Measurements from ENCODE around the gene PARP8. TPM values are rescaled to one million over a fixed set of nuclear protein-coding genes. Genes with fewer than 3 reads are reported as not detected.

PARP8 gene
- total and polyA plus RNA-seq, 2 of the 8 experiments (the other 6 are each of a cell fraction or from before 2014, with no cell fraction given): 16.6 to 30.6 TPM

GRCh38 chr5:50792843-50793242 lies 126.4 kb downstream of the PARP8 start:
- no peaks in the 10 kb centered on the region for H3K79me1 ChIP-seq (ENCODE audit: low read depth, low read length)
- H3K56ac ChIP-seq (replicated peaks; ENCODE audit: insufficient read length, low read depth, low read length): no peak overlapping the region
- H3K4me1 ChIP-seq (replicated peaks in 1 of 4; ENCODE audit: control insufficient read depth in 3 of 4, insufficient read depth in 4 of 4, low read length in 3 of 4): no peaks in the 10 kb centered on the region
- no peak overlapping the region for H2BK120ac ChIP-seq (replicated peaks; ENCODE audit: low read depth, low read length)
- no peak overlapping the region for H3K9ac ChIP-seq (replicated peaks in 1 of 4; ENCODE audit: extremely low read depth in 1 of 4, low read depth in 3 of 4, low read length in 3 of 4)
- no peak overlapping the region for H2BK15ac ChIP-seq (ENCODE audit: low read length)
- H3K27ac ChIP-seq (ENCODE audit: low read depth, low read length): no peak overlapping the region
- no peak overlapping the region for H2BK20ac ChIP-seq (ENCODE audit: low read length)
- H3K14ac ChIP-seq (ENCODE audit: insufficient read length): no peak overlapping the region
- H4K91ac ChIP-seq (replicated peaks; ENCODE audit: insufficient read length, low read length): no peak overlapping the region
- H4K8ac ChIP-seq (ENCODE audit: extremely low read depth, insufficient read depth, low read length): no peak overlapping the region
- H3K23ac ChIP-seq (ENCODE audit: insufficient read length): no peak overlapping the region
- no peak overlapping the region for H2BK5ac ChIP-seq (ENCODE audit: low read depth, low read length)
- H2BK12ac ChIP-seq (ENCODE audit: low read depth, low read length): no peak overlapping the region
- no peaks in the 10 kb centered on the region for H3K27me3 ChIP-seq (replicated peaks in 1 of 4; ENCODE audit: control insufficient read depth in 3 of 4, extremely low read depth in 1 of 4, insufficient read depth in 3 of 4, low read length in 3 of 4)
- ChIA-PET POLR2A (ENCODE audit: partially characterized antibody) (no interaction called here), CTCF (ENCODE audit: partially characterized antibody) (no interaction called here)
- peaks cover 0 to 13% (median 7%) of the 10 kb centered on the region in 4 experiments; a peak in 6 of 8 replicates for H3K36me3 ChIP-seq (ENCODE audit: control insufficient read depth in 2 of 4, insufficient read depth in 4 of 4, low read length in 3 of 4)
- H3K4me2 ChIP-seq (ENCODE audit: insufficient read depth in 1 of 2, low read depth in 2 of 2, low read length in 2 of 2): no peak overlapping the region
- H3K79me2 ChIP-seq (ENCODE audit: control insufficient read depth in 1 of 2, insufficient read depth in 2 of 2, low read length in 2 of 2): no peaks in the 10 kb centered on the region
- H2AK5ac ChIP-seq (ENCODE audit: low read depth, low read length): no peak overlapping the region
- TF ChIP-seq GABPA (IDR thresholded peaks at IDR 0.05; ENCODE audit: borderline replicate concordance, insufficient read depth, low read length) (no peak), RFX5 (IDR thresholded peaks at IDR 0.05; ENCODE audit: borderline replicate concordance, low read depth, low read length) (peak; percentile 69; the same call in 1 of the 2 replicates), POLR2AphosphoS5 (IDR thresholded peaks at IDR 0.05; ENCODE audit: low read depth, low read length) (no peak)
- 93% methylated on average over 5 of the region's 5 CpGs; no CpG with 5 or more reads in 1 of the 2 experiments for WGBS, 2 experiments (ENCODE audit: extremely low coverage in 1 of 2, insufficient coverage in 1 of 2, insufficient read length in 1 of 2, insufficient replicate concordance in 2 of 2, low coverage in 1 of 2, low lambda C conversion rate in 2 of 2, missing lambda C conversion rate in 1 of 2)
- DNase-seq (ENCODE audit: low read depth in 1 of 2, low spot score in 2 of 2) (no peak), FAIRE-seq (no peak)
- no peaks in the 10 kb centered on the region for H3K23me2 ChIP-seq (ENCODE audit: low read depth, low read length)
- no peaks in the 10 kb centered on the region for H4K20me1 ChIP-seq (replicated peaks in 1 of 2; ENCODE audit: control insufficient read depth in 1 of 2, insufficient read depth in 2 of 2, low read length in 2 of 2)
- no peak overlapping the region for H2AFZ ChIP-seq (ENCODE audit: low read length)
- H3K4me3 ChIP-seq (ENCODE audit: extremely low read depth in 1 of 4, insufficient read depth in 2 of 4, low read depth in 3 of 4, low read length in 4 of 4): no peak overlapping the region
- H3K18ac ChIP-seq (ENCODE audit: extremely low read depth, low read length): no peak overlapping the region
- no peaks in the 10 kb centered on the region for H3K9me3 ChIP-seq (ENCODE audit: insufficient read depth in 2 of 2, low read depth in 1 of 2, low read length in 1 of 2)
- no peak overlapping the region for H3K4ac ChIP-seq (replicated peaks; ENCODE audit: insufficient read length, low read depth, low read length)
- H4K5ac ChIP-seq (ENCODE audit: insufficient read length, low read depth, low read length): no peak overlapping the region

All from H1 (cell line).